Eye (tissue), 1 donor: ENCODE measurements around the gene PLA2G12B.
"Not testable (repeated sequence)": the region's sequence is repeated elsewhere in the genome, so short reads cannot be mapped to it uniquely, and the experiment has no call there.

Experiments used
- DNase-seq: peaks from one replicate; pipeline ENCODE4 v3.0.0-alpha.2; 2015

Gene PLA2G12B

GRCh38 chr10:72954596-72955554, at the start of gene PLA2G12B:
PLA2G12B (minus strand) TSS chr10:72954806; CDS start chr10:72954685, 121 bp downstream.
- DNase-seq, result no peak

GRCh38 chr10:73003822-73004221, 49.2 kb upstream of the PLA2G12B start:
- no peak for DNase-seq

DNA sequence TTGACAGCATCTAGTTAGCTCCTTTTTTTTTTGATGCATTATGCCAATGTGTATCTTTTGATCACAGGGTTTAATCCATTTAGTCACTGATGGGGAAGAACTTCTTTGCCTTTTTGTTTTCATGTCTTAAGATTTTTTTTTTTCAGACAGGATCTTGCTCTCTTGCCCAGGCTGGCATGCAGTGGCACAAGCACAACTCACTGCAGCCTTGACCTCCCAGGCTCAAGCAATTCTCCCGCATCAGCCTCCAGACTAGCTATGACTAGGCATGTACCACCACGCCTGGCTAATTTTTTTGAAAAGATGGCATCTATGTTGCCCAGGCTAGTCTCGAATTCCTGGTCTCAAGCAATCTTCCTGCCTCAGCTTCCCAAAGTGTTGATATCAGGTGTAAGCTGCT, 46.4 kb upstream of the PLA2G12B start:
- no peak for DNase-seq

GRCh38 chr10:72997099-72997498, 42.5 kb upstream of the PLA2G12B start:
- no peak for DNase-seq

DNA sequence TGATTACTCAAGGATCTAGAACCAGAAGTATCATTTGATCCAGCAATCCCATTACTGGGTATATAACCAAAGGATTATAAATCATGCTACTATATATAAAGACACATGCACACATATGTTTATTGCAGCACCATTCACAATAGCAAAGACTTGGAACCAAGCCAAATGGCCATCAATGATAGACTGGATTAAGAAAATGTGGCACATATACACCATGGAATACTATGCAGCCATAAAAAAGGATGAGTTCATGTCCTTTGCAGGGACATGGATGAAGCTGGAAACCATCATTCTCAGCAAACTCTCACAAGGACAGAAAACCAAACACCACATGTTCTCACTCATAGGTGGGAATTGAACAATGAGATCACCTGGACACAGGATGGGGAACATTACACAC, 40.9 kb upstream of the PLA2G12B start:
- not testable (repeated sequence) for DNase-seq

DNA sequence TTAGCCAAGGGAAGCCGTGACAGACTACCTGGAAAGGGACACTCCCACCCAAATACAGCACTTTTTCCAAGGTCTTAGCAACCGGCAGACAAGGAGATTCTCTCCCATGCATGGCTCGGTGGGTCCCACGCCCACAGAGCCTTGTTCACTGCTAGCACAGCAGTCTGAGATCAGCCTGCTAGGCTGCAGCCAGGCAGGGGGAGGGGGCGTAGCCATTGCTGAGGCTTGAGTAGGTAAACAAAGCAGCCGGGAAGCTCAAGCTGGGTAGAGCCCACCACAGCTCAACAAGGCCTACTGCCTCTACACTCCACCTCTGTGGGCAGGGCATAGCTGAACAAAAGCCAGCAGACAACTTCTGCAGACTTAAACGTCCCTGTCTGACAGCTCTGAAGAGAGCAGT, 35.2 kb upstream of the PLA2G12B start:
- DNase-seq, result not testable (repeated sequence)

- not testable (repeated sequence) for DNase-seq
Observed at GRCh38 chr10:72984618-72985017, 30.0 kb upstream of the PLA2G12B start.

- no peak for DNase-seq
Observed at GRCh38 chr10:72981882-72982529, 27.4 kb upstream of the PLA2G12B start.

GRCh38 chr10:72981028-72981881, 26.6 kb upstream of the PLA2G12B start:
- no peak for DNase-seq

- DNase-seq, result no peak
Observed at GRCh38 chr10:72980348-72980747, 25.7 kb upstream of the PLA2G12B start.

- DNase-seq, result no peak
Observed at GRCh38 chr10:72979709-72980108, 25.1 kb upstream of the PLA2G12B start.

DNA sequence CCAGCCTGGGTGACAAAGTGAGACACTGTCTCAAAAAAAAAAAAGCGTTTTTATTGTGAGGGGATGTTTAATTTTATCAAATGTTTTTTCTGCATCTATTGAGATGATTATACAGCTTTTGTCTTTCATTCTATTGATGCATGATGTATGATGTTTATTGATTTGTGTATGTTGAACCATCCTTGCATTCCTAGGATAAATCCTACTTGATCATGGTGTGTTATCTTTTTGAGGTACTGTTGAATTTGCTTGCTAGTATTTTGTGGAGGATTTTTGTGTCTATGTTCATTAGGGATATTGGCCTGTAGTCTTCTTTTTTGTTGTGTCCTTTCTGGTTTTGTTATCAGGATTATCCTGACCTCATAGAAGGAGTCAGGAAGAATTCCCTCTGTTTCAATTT, 22.3 kb upstream of the PLA2G12B start:
- DNase-seq, result no peak

- DNase-seq, result no peak
Observed at GRCh38 chr10:72956001-72956400, 1.4 kb upstream of the PLA2G12B start.

- no peak for DNase-seq
Observed at GRCh38 chr10:72954230-72954595, 393 bp downstream of the PLA2G12B start.

DNA sequence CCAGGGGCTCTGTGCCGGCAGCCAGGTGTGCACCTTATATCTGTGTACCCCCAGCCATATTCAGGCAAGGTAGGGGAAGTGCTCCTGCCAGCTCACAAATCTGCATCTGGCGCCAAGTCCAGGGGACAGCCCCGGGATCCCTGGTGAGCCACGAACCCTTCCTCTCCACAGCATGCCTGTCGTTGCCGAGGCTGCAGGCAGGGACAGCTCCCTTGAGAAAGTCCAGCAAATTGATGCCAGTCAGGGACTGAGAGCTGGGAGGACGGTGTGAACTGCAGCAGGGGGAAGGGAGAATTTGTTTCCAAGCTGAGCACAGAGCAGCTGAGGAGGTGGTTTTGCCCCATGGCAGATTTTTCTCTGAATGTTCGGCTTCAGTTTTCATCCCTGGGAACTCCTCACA, 919 bp downstream of the PLA2G12B start:
- DNase-seq, result peak; percentile 12

DNA sequence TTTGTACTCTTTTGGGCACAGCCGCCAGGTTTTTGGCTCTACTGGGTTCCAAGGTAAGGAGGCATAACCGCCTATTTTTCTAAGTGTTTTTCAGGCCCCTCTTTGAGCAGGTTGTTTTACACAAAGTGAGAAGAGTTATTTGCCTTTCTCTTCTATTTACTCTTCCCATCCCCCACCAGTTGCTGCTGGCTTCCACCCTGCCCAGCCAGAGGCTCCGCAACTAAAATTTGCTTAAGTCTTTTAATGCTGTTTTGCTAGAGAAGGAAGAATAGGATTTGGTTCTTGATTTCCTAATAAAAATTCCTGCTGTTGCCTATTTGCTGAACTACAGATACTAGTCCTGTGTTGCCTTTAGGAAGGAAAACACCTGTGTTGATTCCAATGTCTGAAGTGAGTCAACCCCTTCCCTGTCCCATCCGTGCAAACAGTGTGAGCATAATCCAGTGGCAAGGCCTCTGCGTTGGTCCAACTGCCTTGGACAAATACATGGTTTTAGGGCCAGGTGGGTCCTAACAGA, 1.9 kb downstream of the PLA2G12B start:
- no peak for DNase-seq

GRCh38 chr10:72952189-72952588, 2.4 kb downstream of the PLA2G12B start:
- DNase-seq, result no peak

GRCh38 chr10:72951760-72952159, 2.8 kb downstream of the PLA2G12B start:
- no peak for DNase-seq

DNA sequence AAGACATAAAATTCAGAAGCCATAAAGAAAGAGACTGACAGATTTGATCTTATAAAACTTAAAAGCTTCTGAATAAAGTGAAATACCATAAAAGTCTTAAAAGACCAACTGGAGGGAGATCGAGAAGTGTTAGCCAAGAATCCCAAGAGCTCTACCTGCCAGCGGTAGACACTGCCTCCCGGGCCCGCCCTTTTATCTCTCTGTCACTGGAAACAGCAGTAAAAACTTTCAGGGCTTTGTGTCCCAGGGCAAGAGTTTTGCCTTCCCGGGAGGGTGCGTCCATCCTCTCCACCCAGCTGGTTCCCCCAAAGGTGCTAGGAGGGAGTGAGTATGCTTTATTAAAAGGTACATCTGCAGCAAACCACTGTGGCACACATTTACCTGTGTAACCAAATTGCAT, 5.8 kb downstream of the PLA2G12B start:
- DNase-seq, result no peak

GRCh38 chr10:72946963-72947362, 7.6 kb downstream of the PLA2G12B start:
- DNase-seq, result no peak

DNA sequence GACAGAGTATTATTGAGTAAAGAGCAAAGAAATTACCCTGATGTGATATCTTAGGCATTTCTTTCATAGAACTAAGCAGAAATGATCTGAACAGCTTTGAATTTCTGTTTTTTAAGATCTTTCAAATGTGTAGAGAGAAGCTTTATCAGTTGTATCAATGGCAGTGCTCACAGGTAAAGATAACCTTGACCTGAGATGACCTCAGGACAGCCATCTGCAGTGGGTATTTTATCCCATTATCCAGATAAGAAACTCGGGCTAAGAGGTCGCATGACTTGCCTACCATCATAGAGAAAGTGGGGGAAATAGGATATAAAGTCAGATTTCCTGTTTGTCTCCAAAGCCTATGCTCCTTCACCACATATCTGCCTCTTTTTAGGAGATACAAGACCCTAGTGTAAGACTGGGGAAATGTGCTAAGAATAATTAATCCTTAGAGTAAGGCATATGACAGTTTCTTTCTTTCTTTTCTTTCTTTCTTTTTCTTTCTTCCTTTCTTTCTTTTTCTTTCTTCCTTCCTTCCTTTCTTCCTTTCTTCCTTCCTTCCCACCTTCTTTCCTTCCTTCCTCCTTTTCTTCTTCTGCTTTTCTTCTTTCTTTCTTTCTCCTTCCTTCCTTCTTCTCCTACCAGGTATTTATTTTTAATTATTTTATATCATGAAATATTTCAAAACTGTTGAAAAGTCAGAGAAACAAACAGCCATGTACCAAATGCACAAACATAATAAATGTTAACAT, 10.9 kb downstream of the PLA2G12B start:
- no peak for DNase-seq

GRCh38 chr10:72935361-72935760, 19.2 kb downstream of the PLA2G12B start:
- no peak for DNase-seq
